Measurements from ENCODE around the gene PSTPIP2.
A peak's percentile ranks its signal among the peaks of the same experiment; 100 is the strongest.
"Not testable (repeated sequence)": the region's sequence is repeated elsewhere in the genome, so short reads cannot be mapped to it uniquely, and the experiment has no call there.

The PSTPIP2 gene

GRCh38 chr18:46071653-46072375 is at the start of gene PSTPIP2:
PSTPIP2 (minus strand) TSS chr18:46072260; CDS start chr18:46072188, 72 bp downstream.
- DNase-seq: peak; percentile 56

GRCh38 chr18:46113751-46114150 is 41.7 kb upstream of the PSTPIP2 start:
- DNase-seq: no peak

- no peak for DNase-seq
Measured at GRCh38 chr18:46110406-46110805, 38.3 kb upstream of the PSTPIP2 start.

- DNase-seq: no peak
Measured at GRCh38 chr18:46109386-46109785, 37.3 kb upstream of the PSTPIP2 start.

GRCh38 chr18:46104128-46104911 is 32.3 kb upstream of the PSTPIP2 start, which contains the start of gene HAUS1:
HAUS1 (plus strand) TSS chr18:46104385; CDS start chr18:46104412, 27 bp downstream.
- peak; percentile 65 for DNase-seq

GRCh38 chr18:46099463-46099862 is 27.4 kb upstream of the PSTPIP2 start:
- DNase-seq: no peak

- DNase-seq: no peak
Measured at GRCh38 chr18:46098616-46098933, 26.5 kb upstream of the PSTPIP2 start.

GRCh38 chr18:46097801-46098615 is 25.9 kb upstream of the PSTPIP2 start, which contains the start of gene ATP5F1A:
ATP5F1A (minus strand) TSS chr18:46098296; CDS start chr18:46098231, 65 bp downstream.
- peak; percentile 78 for DNase-seq

GRCh38 chr18:46097431-46097800 is 25.4 kb upstream of the PSTPIP2 start:
- DNase-seq: no peak

- no peak for DNase-seq
Measured at GRCh38 chr18:46096651-46097300, 24.7 kb upstream of the PSTPIP2 start.

- no peak for DNase-seq
Measured at GRCh38 chr18:46095532-46095931, 23.5 kb upstream of the PSTPIP2 start.

- DNase-seq: not testable (repeated sequence)
Measured at GRCh38 chr18:46088501-46088900, 16.4 kb upstream of the PSTPIP2 start.

- no peak for DNase-seq
Measured at GRCh38 chr18:46084431-46084830, 12.4 kb upstream of the PSTPIP2 start.

- no peak for DNase-seq
Measured at GRCh38 chr18:46080156-46080555, 8.1 kb upstream of the PSTPIP2 start.

GRCh38 chr18:46079336-46079735 is 7.3 kb upstream of the PSTPIP2 start:
- no peak for DNase-seq

GRCh38 chr18:46073474-46074331 is 1.6 kb upstream of the PSTPIP2 start:
- no peak for DNase-seq

- DNase-seq: no peak
Measured at GRCh38 chr18:46072959-46073358, 899 bp upstream of the PSTPIP2 start.

GRCh38 chr18:46072376-46072867 is 362 bp upstream of the PSTPIP2 start:
- no peak for DNase-seq

GRCh38 chr18:46070815-46071652 is 1.0 kb downstream of the PSTPIP2 start:
- no peak for DNase-seq

GRCh38 chr18:46070232-46070631 is 1.8 kb downstream of the PSTPIP2 start:
- no peak for DNase-seq

- DNase-seq: no peak
Measured at GRCh38 chr18:46069524-46069923, 2.5 kb downstream of the PSTPIP2 start.
